Activated CD4-positive, alpha-beta memory T cell treated with anti-CD3 and anti-CD28 coated beads for 36 hours (primary cell): ENCODE measurements around the gene NLGN1. TPM values are rescaled to one million over a fixed set of nuclear protein-coding genes. Genes with fewer than 3 reads are reported as not detected.

Experiments
- CTCF ChIA-PET: fragments of 350-600 bp; sonication (Branson Sonifier 250); formaldehyde crosslinking; loops from one replicate; lab custom pipeline; 2021; ENCODE audit warnings: antibody characterized with exemption, inconsistent platforms; lab: Charles Lee
- POLR2A ChIA-PET: fragments of 350-600 bp; sonication (Branson Sonifier 250); formaldehyde crosslinking; loops from one replicate; lab custom pipeline; 2021; ENCODE audit warnings: antibody characterized with exemption; lab: Charles Lee
- DNase-seq: peaks from one replicate; pipeline ENCODE4 v3.0.0-alpha.2; 2020
- H3K27ac Mint-ChIP-seq: one replicate; pipeline ENCODE4 v1.8.0; 2021; ENCODE audit warnings: mixed read lengths
- H3K27me3 Mint-ChIP-seq: one replicate; pipeline ENCODE4 v1.8.0; 2021; ENCODE audit warnings: mixed read lengths
- H3K36me3 Mint-ChIP-seq: one replicate; pipeline ENCODE4 v1.8.0; 2021; ENCODE audit warnings: mixed read lengths
- H3K4me1 Mint-ChIP-seq: one replicate; pipeline ENCODE4 v1.8.0; 2021; ENCODE audit warnings: low read depth, mixed read lengths
- H3K4me3 Mint-ChIP-seq: one replicate; pipeline ENCODE4 v1.8.0; 2021; ENCODE audit warnings: mild to moderate bottlenecking, mixed read lengths
- H3K9me3 Mint-ChIP-seq: one replicate; pipeline ENCODE4 v1.8.0; 2021; ENCODE audit warnings: mixed read lengths
- intact Hi-C: fragments of 100-400 bp; cut with micrococcal nuclease; formaldehyde crosslinking; loops from one replicate; pipeline ENCODE4 v1.15.1; 2023
- total RNA-seq, 2 experiments: library from RNA; stranded (reverse); gene quantifications; one replicate each; pipeline ENCODE4 v1.2.3, GENCODE V29; 2021

Gene NLGN1
- total RNA-seq, 2 experiments from 2014 or later = not detected

GRCh38 chr3:173770011-173770410 lies 372.5 kb downstream of the NLGN1 start:
- Mint-ChIP-seq H3K9me3 (no peaks in the 10 kb centered on the region), H3K4me1 (no peaks in the 10 kb centered on the region), H3K27ac (no peak overlapping the region), H3K4me3 (no peak overlapping the region), H3K36me3 (no peaks in the 10 kb centered on the region), H3K27me3 (no peaks in the 10 kb centered on the region)
- intact Hi-C loops = no loop called here
- no peak for DNase-seq
- POLR2A ChIA-PET = no interaction called here
- CTCF ChIA-PET = no interaction called here

- intact Hi-C loops = no loop called here
- no peaks in the 10 kb centered on the region for H3K4me1 Mint-ChIP-seq
- H3K4me3 Mint-ChIP-seq = no peak overlapping the region
- no peaks in the 10 kb centered on the region for H3K36me3 Mint-ChIP-seq
- CTCF ChIA-PET = no interaction called here
- H3K27ac Mint-ChIP-seq = no peak overlapping the region
- H3K9me3 Mint-ChIP-seq = no peaks in the 10 kb centered on the region
- no peak for DNase-seq
- POLR2A ChIA-PET = no interaction called here
- no peaks in the 10 kb centered on the region for H3K27me3 Mint-ChIP-seq
Observed at GRCh38 chr3:173770796-173771573, 373.4 kb downstream of the NLGN1 start.

- intact Hi-C loops = no loop called here
- Mint-ChIP-seq H3K27me3 (no peaks in the 10 kb centered on the region), H3K4me1 (no peaks in the 10 kb centered on the region), H3K36me3 (no peaks in the 10 kb centered on the region), H3K9me3 (no peaks in the 10 kb centered on the region), H3K27ac (no peak overlapping the region), H3K4me3 (no peak overlapping the region)
- POLR2A ChIA-PET = no interaction called here
- CTCF ChIA-PET = no interaction called here
- no peak for DNase-seq
Observed at GRCh38 chr3:173773800-173774199, 376.3 kb downstream of the NLGN1 start.

GRCh38 chr3:173774294-173774693 lies 376.8 kb downstream of the NLGN1 start:
- ChIA-PET POLR2A (no interaction called here), CTCF (no interaction called here)
- H3K27ac Mint-ChIP-seq = no peak overlapping the region
- H3K4me1 Mint-ChIP-seq = no peaks in the 10 kb centered on the region
- H3K27me3 Mint-ChIP-seq = no peaks in the 10 kb centered on the region
- H3K36me3 Mint-ChIP-seq = no peaks in the 10 kb centered on the region
- no peak overlapping the region for H3K4me3 Mint-ChIP-seq
- intact Hi-C loops = no loop called here
- no peak for DNase-seq
- H3K9me3 Mint-ChIP-seq = no peaks in the 10 kb centered on the region

GRCh38 chr3:173778251-173778650 lies 380.7 kb downstream of the NLGN1 start:
- no peak for DNase-seq

GRCh38 chr3:173780067-173780466 lies 382.5 kb downstream of the NLGN1 start:
- intact Hi-C loops = no loop called here
- Mint-ChIP-seq H3K27me3 (no peaks in the 10 kb centered on the region), H3K36me3 (no peaks in the 10 kb centered on the region), H3K27ac (no peak overlapping the region), H3K4me3 (no peak overlapping the region), H3K4me1 (no peaks in the 10 kb centered on the region), H3K9me3 (peaks cover 3% of the 10 kb centered on the region)
- DNase-seq = no peak
- POLR2A ChIA-PET = no interaction called here
- CTCF ChIA-PET = no interaction called here

More at GRCh38 chr3:173778251-173778650, 380.7 kb downstream of the NLGN1 start:
- Mint-ChIP-seq H3K4me1 (no peaks in the 10 kb centered on the region), H3K4me3 (no peak overlapping the region), H3K36me3 (no peaks in the 10 kb centered on the region), H3K27ac (no peak overlapping the region), H3K27me3 (no peaks in the 10 kb centered on the region), H3K9me3 (no peaks in the 10 kb centered on the region)
- CTCF ChIA-PET = no interaction called here
- POLR2A ChIA-PET = no interaction called here
- intact Hi-C loops = no loop called here

- Mint-ChIP-seq H3K4me3 (no peak overlapping the region), H3K27me3 (no peaks in the 10 kb centered on the region), H3K36me3 (no peaks in the 10 kb centered on the region), H3K9me3 (peaks cover 5% of the 10 kb centered on the region), H3K4me1 (no peaks in the 10 kb centered on the region), H3K27ac (no peak overlapping the region)
- intact Hi-C loops = no loop called here
- ChIA-PET POLR2A (no interaction called here), CTCF (no interaction called here)
- DNase-seq = no peak
Observed at GRCh38 chr3:173785004-173785403, 387.5 kb downstream of the NLGN1 start.

- H3K36me3 Mint-ChIP-seq = no peaks in the 10 kb centered on the region
- CTCF ChIA-PET = no interaction called here
Observed at GRCh38 chr3:173789530-173790162, 392.1 kb downstream of the NLGN1 start.

GRCh38 chr3:173793963-173794362 lies 396.4 kb downstream of the NLGN1 start:
- H3K36me3 Mint-ChIP-seq = no peaks in the 10 kb centered on the region
- no peaks in the 10 kb centered on the region for H3K27me3 Mint-ChIP-seq
- no peak for DNase-seq
- ChIA-PET CTCF (no interaction called here), POLR2A (no interaction called here)
- intact Hi-C loops = no loop called here
- H3K27ac Mint-ChIP-seq = no peak overlapping the region
- peaks cover 12% of the 10 kb centered on the region for H3K9me3 Mint-ChIP-seq
- no peak overlapping the region for H3K4me3 Mint-ChIP-seq
- H3K4me1 Mint-ChIP-seq = no peaks in the 10 kb centered on the region

More at GRCh38 chr3:173789530-173790162, 392.1 kb downstream of the NLGN1 start:
- no peaks in the 10 kb centered on the region for H3K27me3 Mint-ChIP-seq
- H3K4me1 Mint-ChIP-seq = no peaks in the 10 kb centered on the region
- H3K4me3 Mint-ChIP-seq = no peak overlapping the region
- intact Hi-C loops = no loop called here
- no peak overlapping the region for H3K27ac Mint-ChIP-seq
- POLR2A ChIA-PET = no interaction called here
- no peak for DNase-seq
- peaks cover 12% of the 10 kb centered on the region for H3K9me3 Mint-ChIP-seq

GRCh38 chr3:173796405-173796804 lies 398.9 kb downstream of the NLGN1 start:
- H3K27ac Mint-ChIP-seq = no peak overlapping the region
- intact Hi-C loops = no loop called here
- CTCF ChIA-PET = no interaction called here

GRCh38 chr3:173796890-173797289 lies 399.3 kb downstream of the NLGN1 start:
- no peaks in the 10 kb centered on the region for H3K27me3 Mint-ChIP-seq
- no peaks in the 10 kb centered on the region for H3K36me3 Mint-ChIP-seq
- H3K9me3 Mint-ChIP-seq = peaks cover 5% of the 10 kb centered on the region
- no peak overlapping the region for H3K27ac Mint-ChIP-seq
- DNase-seq = no peak
- CTCF ChIA-PET = no interaction called here
- H3K4me3 Mint-ChIP-seq = no peak overlapping the region
- intact Hi-C loops = no loop called here
- POLR2A ChIA-PET = no interaction called here
- no peaks in the 10 kb centered on the region for H3K4me1 Mint-ChIP-seq

More at GRCh38 chr3:173796405-173796804, 398.9 kb downstream of the NLGN1 start:
- H3K36me3 Mint-ChIP-seq = no peaks in the 10 kb centered on the region
- POLR2A ChIA-PET = no interaction called here
- H3K4me3 Mint-ChIP-seq = no peak overlapping the region
- DNase-seq = no peak
- H3K9me3 Mint-ChIP-seq = peaks cover 9% of the 10 kb centered on the region
- no peaks in the 10 kb centered on the region for H3K27me3 Mint-ChIP-seq
- no peaks in the 10 kb centered on the region for H3K4me1 Mint-ChIP-seq

GRCh38 chr3:173799060-173799816 lies 401.7 kb downstream of the NLGN1 start:
- no peak overlapping the region for H3K4me3 Mint-ChIP-seq
- POLR2A ChIA-PET = no interaction called here
- intact Hi-C loops = no loop called here
- no peak for DNase-seq
- no peaks in the 10 kb centered on the region for H3K36me3 Mint-ChIP-seq
- peaks cover 2% of the 10 kb centered on the region for H3K9me3 Mint-ChIP-seq
- no peak overlapping the region for H3K27ac Mint-ChIP-seq
- CTCF ChIA-PET = no interaction called here
- no peaks in the 10 kb centered on the region for H3K27me3 Mint-ChIP-seq
- no peaks in the 10 kb centered on the region for H3K4me1 Mint-ChIP-seq
